Tongue (tissue), 2 donors: ENCODE measurements around the gene HAUS7. TPM values are rescaled to one million over a fixed set of nuclear protein-coding genes. Genes with fewer than 3 reads are reported as not detected.
A peak's percentile ranks its signal among the peaks of the same experiment; 100 is the strongest.

Experiments
- DNase-seq: peaks from one replicate; pipeline ENCODE4 v3.0.0-alpha.2; 2015
- total RNA-seq: library from RNA; depleted of rRNA; stranded (reverse); fragments of >200 nt; gene quantifications from one replicate; pipeline ENCODE4 v1.2.3, GENCODE V29; 2014

The HAUS7 gene
- 20.7 TPM for total RNA-seq

GRCh38 chrX:153470411-153471363 lies at the start of gene HAUS7:
Gene HAUS7 (minus strand): TSS chrX:153470576. CDS start chrX:153470557, 19 bp downstream.
- DNase-seq = peak; percentile 95

DNA sequence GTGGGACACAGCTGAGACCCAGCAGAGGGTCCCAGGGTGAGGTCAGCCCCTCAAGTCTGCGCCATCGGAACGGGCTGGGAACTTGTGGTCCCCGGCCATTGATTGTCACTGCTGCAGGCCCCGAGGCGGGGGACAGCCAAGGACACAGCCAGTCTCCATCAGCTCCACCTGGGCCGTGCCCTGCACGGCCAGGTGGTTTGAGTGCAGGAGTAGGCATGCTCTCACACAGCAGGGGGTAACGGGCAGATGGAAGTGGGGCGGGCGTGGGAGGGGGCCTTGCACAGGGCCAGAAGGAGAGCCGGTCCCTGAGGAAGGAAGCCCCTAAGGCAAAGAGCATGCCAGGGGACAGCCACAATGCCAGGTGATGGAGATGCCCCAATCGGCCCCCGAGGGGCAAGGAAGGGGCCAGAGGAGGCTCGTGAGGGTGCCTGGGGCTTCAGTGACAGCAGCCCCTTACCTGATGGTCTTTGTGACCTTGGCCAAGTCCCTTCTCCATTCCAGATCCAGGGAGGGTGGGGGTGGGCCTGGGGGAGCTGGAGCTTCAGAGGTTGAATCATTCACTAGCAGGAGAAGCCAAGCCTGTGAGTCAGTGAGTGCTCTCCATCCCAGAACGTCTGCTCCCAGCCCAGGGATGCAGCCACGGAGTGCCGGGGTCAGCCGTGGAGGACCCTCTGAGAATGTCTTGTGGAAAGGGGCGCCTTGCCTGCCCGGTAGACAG lies 49.4 kb upstream of the HAUS7 start:
- DNase-seq = no peak

- no peak for DNase-seq
Observed at GRCh38 chrX:153517946-153518834, 47.8 kb upstream of the HAUS7 start.

- DNase-seq = no peak
Observed at GRCh38 chrX:153517423-153517822, 47.0 kb upstream of the HAUS7 start, which contains the start of gene ATP2B3. Gene ATP2B3 (plus strand): TSS chrX:153517642. CDS start chrX:153536248, 18,606 bp downstream.

- DNase-seq = no peak
Observed at GRCh38 chrX:153516073-153516472, 45.7 kb upstream of the HAUS7 start.

DNA sequence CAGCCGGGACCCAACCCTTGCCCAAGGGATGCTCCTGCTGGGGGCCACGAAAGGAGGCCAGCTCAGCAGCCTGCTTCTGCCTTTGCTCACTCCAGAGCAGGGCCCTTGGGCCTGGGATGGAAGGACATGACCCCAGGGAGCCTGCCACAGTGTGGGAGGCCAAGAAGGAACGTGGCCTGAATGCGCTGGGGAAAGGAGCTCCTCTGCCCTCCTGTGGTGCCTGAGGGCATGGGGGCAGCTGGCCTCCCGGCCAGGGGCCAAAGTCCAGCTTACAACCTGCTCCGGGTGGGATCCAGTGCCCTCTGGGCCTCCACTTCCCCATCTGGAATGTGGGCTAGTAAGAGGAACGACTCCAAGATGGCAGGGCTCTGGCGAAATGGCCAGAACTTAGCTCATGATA lies 45.1 kb upstream of the HAUS7 start:
- DNase-seq = no peak

- no peak for DNase-seq
Observed at GRCh38 chrX:153514259-153514658, 43.9 kb upstream of the HAUS7 start.

GRCh38 chrX:153513265-153513664 lies 42.9 kb upstream of the HAUS7 start:
- no peak for DNase-seq

DNA sequence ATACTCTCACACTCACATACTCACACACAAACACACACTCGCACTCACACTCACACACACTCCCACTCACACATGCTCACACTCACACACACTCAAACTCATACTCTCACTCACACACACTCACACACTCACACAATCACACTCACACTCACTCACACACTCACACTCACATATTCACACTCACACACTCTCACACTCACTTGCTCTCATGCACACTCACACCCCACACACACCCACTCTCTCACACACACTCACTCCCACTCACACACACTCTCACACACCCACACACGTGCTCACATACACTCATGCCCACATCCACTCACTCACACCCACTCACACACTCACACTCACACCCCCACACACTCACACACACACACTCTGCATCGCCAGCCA lies 42.1 kb upstream of the HAUS7 start:
- no peak for DNase-seq

- DNase-seq = no peak
Observed at GRCh38 chrX:153511784-153512500, 41.6 kb upstream of the HAUS7 start.

DNA sequence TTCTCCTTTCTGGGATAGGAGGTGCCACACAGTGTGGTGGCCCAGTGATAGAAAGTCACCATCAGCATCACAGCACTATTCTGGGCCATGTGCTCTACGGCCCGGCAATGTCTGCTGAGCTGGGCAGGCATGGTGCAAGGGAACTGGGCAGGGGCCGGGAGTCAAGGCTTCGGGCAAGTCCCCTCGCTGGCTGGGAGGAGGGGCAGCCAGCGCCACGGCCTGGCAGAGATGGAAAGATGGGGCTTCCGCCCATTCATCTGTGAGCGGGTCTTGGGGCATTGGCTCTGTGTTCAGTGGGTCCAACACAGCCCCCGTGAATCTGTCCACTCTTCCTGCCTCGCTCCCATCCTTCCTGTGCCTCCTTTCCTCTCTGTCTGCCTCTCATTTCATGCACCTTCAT lies 40.0 kb upstream of the HAUS7 start:
- no peak for DNase-seq

GRCh38 chrX:153509592-153509991 lies 39.2 kb upstream of the HAUS7 start:
- DNase-seq = no peak

GRCh38 chrX:153507484-153508178 lies 37.3 kb upstream of the HAUS7 start:
- DNase-seq = peak; percentile 89

DNA sequence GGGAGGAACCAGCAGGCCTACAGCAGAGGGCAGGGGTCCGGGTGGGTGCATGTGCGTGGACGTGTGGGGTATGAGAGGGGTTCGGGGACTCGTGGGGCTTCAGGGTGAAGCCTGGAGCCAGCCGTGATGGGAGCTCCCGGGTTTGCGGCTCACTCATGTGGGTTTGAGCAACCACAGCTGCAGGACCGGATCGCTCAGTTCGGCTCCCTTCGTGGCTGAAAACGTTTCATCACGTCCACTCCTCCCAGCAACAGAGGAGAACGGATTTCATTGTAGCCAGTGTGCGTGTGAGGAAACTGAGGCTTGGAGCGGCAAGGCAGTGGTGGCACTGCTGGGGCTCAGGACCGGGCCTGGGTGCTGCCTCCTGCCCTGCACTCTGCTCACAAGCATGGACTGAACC lies 35.0 kb upstream of the HAUS7 start:
- no peak for DNase-seq

DNA sequence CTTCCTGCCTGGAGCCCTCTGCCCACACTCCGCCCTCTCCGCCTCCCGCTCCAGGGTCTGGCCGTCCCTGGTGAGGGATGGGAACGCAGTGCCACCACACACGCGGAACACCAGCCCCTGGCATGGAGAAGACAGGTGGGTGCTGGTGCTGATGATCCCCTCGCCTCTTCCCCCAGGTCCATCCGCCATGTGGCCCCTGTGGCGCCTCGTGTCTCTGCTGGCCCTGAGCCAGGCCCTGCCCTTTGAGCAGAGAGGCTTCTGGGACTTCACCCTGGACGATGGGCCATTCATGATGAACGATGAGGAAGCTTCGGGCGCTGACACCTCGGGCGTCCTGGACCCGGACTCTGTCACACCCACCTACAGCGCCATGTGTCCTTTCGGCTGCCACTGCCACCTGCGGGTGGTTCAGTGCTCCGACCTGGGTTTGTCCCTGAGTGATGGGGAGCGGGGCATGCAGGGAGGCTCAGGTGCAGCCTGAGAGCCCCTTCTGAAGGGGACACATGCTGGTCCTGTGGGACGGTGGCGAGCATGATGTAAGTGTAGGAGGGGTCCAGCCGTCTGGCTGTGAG lies 34.2 kb upstream of the HAUS7 start:
- DNase-seq = no peak

DNA sequence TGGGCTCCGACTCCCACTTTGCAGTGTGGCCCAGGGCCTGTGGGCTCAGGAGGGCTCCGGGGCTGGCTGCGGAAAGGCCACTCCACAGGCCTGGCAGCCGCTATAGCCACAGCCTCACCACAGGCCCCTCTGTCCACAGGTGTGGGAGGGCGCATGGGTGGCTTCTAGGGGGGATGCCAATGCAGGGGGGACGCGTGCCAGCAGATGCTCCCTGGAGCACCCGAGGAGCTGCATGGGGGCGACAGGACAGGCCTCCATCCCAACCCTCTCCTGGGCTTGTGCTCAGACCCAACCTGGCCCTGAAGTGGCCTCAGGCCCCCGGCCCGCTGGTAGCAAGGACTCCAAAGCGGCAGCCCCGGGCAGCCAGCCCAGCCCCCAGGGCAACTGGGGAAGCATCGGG lies 32.4 kb upstream of the HAUS7 start:
- no peak for DNase-seq

- DNase-seq = no peak
Observed at GRCh38 chrX:153502131-153502530, 31.8 kb upstream of the HAUS7 start.

- DNase-seq = no peak
Observed at GRCh38 chrX:153501530-153501929, 31.2 kb upstream of the HAUS7 start.

GRCh38 chrX:153500676-153501280 lies 30.4 kb upstream of the HAUS7 start:
- no peak for DNase-seq

DNA sequence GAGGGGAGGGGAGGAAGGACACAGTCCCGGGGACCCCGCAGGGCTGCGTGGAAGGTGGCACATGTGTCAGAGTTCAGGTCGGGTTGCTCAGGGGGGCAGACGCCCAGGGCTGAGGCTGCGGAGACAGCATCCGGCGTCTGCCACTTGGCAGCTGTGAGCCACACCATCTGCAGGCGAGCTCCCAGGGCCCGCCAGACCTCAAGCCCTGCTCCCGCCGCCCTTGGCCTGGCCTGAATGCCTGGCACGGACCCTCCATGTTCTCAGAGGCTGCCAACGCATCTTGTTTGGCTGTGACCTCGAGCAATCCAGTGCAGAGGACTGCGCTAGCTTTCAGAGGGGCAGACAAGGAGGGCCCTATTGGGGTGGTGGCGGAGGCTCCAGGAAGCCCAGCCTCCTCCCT lies 29.5 kb upstream of the HAUS7 start:
- peak; percentile 68 for DNase-seq
